ENCODE data around the gene FBXO10.
"Not testable (repeated sequence)": the region's sequence is repeated elsewhere in the genome, so short reads cannot be mapped to it uniquely, and the experiment has no call there.

Gene FBXO10

DNA sequence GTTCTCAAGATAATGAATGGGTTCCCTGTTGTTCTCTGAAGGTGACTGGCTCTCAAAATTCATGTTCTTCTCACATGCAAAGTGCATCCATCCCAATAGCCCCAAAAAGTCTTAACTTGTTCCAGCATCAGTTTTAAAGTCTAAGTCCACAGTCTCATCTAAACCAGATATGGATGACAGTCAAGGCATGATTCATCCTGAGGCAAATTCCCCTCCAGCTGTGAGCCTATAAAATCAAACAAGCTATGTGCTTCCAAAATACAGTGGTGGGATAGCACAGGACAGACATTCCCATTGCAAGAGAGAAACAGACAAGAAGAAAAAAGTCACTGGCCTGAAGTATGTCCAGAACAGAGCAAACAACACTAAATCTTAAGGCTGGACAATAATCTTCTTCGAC is 25.4 kb downstream of the FBXO10 start:
- peak; percentile 14 to 19 for DNase-seq (ENCODE audit: low read depth in 2 of 2)

DNA sequence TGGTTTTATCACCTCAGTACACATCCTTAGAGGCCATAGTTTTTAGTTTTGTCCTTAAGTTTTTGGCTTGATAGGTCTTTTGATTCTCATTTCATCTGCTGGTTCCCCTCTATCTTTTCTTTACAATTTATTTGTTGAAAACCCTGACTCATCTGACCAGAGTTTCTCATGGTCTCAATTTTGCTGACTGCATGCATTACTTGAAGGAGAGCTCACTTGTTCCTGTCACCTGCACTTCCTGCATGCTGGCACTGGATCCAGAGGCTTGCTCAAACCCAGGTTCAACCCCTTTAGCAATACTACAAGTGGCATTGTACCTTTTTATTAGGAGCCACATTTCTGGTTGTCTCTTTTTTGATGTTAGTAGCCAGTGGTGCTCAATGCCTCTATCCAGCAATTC is 26.7 kb downstream of the FBXO10 start:
- DNase-seq (ENCODE audit: low read depth in 2 of 2) = no peak

DNA sequence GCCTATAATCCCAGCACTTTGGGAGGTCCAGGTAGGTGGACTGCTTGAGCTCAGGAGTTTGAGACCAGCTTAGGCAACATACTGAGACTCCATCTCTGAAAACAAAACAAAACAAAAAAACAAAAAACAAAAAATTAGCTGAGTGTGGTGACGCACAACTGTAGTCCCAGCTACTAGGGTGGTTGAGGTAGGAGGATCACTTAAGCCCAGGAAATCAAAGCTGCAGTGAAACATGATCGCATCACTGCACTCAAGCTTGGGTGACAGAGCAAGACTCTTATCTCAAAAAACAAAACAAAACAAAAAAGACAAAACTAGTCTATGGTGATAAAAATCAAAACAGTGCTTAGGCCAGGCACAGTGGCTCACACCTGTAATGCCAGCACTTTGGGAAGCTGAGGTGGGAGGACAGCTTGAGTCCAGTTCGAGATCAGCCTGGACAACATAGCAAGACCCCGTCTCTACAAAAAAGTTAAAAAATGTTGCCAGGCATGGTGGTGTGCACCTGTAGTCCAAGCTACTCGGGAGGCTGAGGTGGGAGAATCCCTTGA is 28.8 kb downstream of the FBXO10 start:
- no peak for DNase-seq (ENCODE audit: low read depth in 2 of 2)

DNA sequence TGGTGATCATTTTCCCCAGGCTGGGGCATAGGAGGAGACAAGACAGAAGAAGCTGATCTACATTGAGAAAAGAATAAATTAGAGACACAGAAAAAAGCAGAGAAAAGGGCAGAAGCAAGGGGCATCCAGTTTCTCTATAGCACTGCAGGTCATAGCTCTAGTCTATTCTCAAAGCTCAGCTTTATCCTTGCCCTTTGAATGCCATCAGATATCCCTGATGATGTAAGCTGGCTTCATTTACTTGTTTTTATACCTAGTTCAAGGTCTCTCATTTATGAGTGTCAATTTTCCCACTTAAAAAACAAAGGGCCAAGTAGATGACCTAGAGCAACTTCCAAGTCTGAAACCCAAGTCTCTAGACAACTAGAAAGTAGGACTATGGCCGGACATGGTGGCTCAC is 32.7 kb downstream of the FBXO10 start:
- DNase-seq (ENCODE audit: low read depth in 2 of 2) = no peak

DNA sequence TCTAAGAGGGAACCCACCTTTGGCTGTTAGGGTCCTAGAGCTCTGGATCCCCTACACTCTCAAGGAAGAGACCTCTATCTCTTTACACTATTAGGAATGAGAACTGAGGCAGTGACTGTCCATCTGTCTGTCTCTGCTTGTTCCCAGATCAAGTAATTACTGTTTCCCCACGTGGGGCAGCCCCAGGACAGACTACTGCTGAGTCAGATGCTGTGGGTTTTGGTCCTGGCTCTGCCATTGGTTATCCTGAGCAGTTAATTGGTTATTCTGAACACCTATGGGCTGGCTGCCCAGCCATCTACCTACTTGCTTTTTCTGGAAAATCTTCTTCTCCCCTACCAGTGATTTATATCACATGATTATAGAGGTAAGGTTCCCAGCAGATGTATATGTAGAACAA is 33.3 kb downstream of the FBXO10 start:
- DNase-seq (ENCODE audit: low read depth in 2 of 2) = no peak

DNA sequence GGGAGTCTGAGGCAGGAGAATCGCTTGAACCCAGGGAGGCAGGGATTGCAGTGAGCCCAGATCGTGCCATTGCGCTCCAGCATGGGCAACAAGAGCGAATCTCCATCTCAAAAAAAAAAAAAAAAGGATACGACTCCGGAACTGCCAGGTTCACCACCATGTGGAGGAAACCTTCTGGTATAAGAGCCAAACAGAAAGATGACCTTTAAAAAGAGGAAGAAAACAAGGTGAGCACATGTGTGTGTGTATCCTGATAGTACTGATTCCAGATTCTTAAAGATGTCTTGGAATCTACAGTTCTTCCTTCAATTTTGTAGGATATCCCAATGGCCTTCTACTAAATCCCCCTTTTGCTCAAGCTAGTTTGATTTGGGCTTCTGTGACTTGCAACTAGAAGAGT is 33.7 kb downstream of the FBXO10 start:
- DNase-seq (ENCODE audit: low read depth in 2 of 2) = no peak

DNA sequence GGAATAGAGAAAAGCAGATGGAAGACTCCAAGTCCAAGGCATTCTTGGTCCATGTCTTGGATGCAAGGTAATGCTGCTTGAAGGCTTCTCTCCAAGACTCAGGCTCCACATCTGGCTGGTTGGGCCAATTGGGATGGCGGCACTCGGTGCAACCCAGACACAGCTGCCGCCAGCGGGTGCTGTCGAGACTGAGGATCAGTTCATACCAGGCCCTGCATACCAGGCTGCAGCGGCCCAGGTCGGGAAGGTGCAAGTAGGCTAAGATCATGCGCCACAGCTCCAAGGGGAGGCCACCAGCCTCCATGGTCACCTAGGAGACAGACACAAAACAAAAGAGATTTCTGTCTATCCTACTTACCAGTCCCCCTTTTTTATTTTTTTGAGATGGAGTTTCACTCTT is 34.7 kb downstream of the FBXO10 start:
- no peak for DNase-seq (ENCODE audit: low read depth in 2 of 2)

DNA sequence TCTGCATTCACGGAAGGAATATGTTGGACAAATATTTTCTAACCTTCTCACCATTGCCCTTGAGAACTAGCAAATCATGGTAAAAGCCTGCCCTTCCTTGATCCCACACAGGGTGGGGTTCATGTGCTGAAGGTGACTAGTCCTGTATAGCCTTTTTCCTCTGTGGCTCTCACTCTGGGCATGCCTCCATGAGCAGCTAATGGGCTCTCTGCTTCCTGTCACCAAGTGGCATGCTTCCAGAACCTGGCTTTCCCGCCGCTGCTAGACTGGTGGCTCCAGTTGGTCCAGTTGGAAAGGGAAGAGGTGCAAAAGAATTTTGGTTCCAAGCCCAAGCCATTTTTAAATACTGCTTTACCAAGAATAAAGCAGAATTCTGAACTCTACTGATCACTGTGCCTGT is 35.5 kb downstream of the FBXO10 start:
- no peak for DNase-seq (ENCODE audit: low read depth in 2 of 2)

DNA sequence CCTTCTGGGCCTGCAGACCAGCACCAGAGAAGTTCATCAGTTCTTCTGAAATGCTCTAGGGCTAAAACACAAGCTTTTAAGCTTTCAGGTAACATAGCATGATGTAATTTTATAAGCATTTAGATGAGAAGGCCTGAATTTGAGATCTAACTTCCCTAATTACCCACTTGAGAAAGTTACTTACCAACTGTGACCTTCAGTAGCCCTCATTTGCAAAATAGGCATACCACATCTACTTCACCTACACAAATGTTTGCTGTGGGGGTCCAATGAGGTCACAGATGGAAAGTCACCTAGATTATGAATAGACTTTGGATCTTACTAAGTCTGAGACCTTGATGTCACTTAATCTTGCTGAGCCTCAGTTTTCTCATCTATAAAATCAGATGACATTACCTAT is 36.5 kb downstream of the FBXO10 start:
- DNase-seq (ENCODE audit: low read depth in 2 of 2) = no peak

DNA sequence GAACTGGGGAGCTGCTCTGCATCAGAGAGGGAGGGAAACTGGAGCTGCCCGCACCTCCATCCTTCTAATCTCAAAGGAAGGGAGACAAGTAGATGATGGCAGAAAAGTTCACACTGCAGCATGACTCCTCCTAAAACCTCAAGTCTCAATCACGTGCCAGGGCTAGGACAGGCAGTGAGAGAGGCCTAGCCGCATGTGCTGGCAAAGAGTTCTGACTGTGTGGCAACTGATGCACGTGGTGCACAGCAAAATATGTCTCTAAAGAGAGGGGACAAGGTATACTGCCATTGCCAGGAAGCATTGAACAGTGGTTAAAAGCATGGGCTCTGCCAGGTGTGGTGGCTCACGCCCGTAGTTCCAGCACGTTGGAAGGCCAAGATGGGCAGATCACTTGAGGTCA is 38.1 kb downstream of the FBXO10 start:
- no peak for DNase-seq (ENCODE audit: low read depth in 2 of 2)

DNA sequence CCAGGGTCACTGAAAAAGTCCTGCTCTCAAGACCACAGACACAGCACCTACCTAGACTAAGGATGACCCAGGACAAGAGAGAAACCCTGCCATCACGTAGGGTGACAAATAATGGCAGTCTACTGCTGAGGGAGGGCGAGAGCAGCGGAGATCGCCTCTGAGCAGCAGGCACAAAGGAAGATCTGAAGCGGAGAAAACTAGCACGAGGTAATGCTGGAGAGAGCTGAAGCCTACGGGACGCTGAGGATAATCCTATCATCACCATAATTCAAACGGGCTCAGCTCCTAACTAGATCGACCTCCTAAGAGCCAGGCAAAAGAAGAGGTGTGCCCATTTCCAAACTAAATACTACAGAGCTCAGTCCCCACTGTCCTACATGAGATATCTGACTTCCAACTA is 41.3 kb downstream of the FBXO10 start:
- DNase-seq (ENCODE audit: low read depth in 2 of 2) = no peak

DNA sequence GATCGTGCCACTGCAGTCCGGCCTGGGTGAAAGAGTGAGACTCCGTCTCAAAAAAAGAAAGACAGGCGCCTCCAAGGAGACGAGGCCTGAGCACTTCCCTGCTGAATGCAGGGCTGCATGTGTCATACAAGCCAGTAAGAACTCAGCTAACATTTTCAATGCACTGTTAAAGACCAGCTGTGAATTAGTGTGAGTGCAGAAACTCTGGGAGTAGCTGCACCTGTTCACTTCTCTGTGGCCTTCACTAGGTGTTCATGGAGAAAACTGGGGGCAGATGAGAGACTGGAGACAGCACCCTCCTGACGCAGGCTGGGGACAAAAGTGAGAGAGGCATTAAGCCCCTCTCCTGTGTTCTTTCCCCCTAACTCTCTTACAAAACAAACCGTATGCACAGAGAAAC is 41.8 kb downstream of the FBXO10 start:
- DNase-seq (ENCODE audit: low read depth in 2 of 2) = no peak

DNA sequence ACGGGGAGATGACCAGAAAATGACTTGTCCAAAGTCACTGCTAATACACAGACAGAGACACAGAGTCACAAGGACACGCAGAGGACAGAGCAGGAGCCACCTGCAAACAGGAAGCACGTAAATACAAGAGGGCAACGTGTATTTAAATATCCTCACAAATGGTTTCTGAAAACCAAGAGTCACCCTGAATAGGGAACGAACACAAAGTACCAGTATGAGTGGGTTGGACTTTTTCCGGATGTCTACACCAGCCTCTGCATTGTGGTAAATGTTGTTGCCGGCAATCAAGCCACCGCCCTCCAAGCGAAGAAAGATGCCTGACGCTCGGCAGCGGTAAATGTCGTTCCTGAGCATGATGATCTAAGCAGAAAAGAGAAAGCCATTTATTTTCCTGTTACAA is 44.5 kb downstream of the FBXO10 start:
- DNase-seq (ENCODE audit: low read depth in 2 of 2) = no peak

DNA sequence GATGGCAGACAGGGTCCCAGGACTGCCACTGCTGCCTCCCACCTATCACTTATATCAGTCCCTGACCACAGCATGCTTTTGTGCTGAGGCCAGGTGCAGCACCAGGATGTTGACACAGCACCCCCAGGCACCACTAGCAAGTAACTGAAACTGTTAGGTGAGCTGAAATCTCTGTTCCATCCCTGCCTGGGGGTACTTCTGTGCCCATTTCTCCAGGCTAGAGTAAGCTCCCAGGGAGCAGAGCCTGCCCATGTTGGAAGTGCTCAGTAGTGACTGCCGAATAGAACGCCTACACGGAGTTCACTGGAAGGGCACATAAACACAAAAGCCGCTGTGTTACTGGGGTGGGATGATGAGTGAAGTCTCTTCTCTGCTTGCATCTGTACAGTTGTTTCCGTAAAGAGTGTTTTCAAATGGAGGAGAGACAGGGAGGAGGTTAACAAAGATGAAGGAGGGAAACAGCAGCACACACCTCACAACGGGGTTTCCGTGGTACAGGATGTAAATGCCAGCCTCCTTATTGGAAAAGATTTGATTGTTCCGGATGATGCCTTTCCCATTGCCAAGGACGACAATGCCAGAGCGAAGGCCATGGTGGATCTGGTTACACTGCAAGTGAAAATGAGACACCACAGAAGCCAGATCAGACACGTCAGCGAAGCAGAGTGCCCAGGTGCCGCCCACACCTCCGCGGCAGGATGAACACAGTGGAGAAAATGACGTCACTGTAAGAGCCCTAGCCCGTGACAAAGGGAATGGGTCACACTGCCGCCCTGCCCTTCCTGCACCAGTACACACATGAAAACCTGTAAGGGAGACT is 47.3 kb downstream of the FBXO10 start:
- no peak for DNase-seq (ENCODE audit: low read depth in 2 of 2)

DNA sequence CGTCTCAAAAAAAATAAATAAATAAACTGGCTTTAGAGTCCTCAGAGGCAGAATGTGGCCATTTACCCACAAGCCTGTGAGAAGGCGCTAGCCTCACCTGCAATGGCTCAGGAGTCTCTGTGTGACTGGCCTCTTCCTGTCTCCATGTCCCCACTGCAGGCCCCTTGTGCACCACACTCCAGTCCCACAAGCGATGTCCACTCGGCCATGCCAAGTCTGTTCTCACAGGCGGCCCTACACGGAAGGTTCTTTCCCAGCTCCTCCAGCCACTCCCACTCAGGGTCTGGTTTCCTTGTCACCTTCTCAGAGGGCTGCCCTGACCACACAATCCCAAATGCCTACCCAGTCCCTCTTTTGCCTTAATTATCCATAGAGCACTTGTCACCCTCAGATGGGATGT is 52.3 kb downstream of the FBXO10 start:
- DNase-seq (ENCODE audit: low read depth in 2 of 2) = no peak

DNA sequence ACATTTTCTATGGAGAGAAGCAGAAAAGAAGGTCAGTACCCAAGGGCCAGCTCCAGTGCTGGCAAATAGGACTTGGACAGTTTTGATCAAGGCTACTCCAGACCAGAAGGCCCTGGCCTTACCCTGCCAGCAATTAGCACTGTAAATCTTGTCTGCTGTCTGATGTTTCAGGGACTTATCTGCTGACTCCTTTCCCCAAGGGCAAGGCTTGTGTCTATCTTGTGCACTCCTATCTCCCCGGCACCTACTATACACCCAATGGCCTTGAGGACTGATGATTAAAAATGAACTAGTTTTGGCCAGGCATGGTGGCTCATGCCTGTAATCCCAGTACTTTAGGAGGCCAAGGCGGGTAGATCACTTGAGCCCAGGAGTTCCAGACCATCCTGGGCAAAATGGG is 53.2 kb downstream of the FBXO10 start:
- DNase-seq (ENCODE audit: low read depth in 2 of 2) = no peak

DNA sequence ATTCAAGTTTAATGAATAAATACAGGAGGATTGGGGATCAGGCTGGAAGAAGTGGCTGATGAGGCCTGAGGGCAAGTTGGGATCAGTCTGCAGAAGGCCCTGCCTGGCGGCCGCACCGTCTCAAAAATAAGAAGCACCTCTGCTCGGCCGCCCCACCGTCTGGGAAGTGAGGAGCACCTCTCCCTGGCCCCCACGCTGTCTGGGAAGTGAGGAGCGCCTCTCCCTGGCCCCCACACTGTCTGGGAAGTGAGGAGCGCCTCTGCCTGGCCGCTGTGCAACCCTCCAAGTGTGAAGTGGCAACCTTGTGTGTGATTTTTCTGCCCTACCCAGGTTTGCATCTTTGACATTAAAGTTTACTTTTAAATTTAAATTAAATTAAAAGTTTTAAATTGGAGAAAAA is 55.1 kb downstream of the FBXO10 start:
- DNase-seq (ENCODE audit: low read depth in 2 of 2) = no peak

DNA sequence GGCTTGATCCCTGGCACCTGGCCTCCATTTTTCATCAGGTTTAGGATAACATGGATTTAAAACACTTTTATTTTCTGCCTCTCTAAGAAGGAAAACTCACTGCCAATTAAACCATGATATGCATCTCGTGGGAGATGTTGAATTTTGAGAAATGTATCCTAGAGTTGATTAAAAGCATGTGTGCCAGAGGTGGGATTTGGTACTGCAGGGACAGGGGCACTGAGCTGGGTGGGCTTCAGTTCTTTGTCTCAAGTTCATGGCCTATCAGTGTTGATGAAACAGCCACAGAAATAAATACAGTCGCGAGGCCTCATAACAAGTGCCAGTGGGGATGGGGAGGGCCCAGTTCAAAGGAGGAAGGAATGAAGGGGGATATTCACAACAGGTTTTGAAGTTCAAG is 55.5 kb downstream of the FBXO10 start:
- DNase-seq (ENCODE audit: low read depth in 2 of 2) = no peak

DNA sequence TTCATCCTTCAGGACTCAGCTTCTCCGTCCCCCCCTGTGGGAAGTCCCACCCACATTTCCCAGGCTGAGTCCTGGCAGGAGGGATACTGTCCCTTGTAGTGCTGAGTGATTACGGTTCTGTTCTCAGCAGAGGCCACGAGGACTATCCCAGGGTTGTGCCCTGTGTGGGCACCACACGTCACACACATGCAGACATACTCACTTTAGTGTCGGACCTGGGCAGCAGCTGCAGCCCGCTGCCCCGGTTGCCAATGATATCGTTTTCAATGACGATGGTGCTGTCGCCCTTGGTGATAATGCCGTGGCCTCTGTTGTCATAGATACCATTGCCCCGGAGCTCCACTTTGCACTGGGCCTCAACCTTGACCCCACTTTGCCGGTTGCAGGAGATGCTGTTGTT is 58.3 kb downstream of the FBXO10 start:
- DNase-seq (ENCODE audit: low read depth in 2 of 2) = no peak

DNA sequence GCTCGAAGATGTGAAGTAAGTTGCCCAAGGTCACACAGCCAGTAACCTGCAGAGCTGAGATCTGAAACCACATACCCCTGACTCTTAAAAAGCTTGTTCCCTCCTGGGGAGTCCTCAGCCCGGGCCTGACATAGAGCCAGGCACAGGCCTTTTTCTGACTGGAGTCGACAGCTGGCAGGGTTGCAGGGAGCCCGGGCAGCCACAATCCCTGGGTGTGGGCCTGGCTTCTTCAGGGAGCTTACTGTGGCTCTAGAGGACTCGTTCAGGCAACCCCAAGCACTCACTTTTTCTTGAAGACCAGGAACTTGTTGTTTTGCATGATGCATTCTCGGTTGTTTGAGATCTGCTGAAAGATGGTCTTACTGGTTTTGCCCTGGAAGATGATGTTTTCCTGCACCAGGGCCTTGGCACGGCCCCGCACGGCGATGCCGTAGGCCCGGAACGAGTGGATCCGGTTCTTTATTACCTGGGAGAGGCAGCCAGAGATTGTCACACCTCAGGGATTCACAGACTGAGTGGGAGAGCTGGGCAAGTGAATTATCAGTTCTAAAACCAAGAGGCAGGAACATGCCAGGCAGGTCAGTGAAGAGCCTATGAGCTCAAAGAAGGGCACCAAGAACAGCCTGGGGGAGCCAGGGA is 60.4 kb downstream of the FBXO10 start:
- no peak for DNase-seq (ENCODE audit: low read depth in 2 of 2)

DNA sequence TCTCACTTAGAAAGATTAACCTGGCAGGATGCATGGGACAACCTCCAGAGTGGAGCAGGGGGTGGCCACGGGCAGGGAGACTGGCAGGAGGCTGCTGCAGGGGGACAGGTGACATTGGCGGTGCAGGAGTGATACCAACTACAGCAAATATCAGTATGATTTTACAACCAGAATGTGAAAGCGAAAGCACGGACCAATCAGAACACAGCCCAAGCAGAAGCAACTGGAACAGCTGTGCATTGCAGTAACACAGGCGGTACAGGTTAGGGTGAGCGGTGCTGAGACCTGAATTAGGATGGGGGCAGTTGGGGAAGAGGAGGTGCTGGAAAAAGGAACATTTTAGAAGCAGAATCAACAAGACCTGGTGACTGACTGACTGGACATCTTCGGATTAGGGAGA is 61.2 kb downstream of the FBXO10 start:
- DNase-seq (ENCODE audit: low read depth in 2 of 2) = no peak

DNA sequence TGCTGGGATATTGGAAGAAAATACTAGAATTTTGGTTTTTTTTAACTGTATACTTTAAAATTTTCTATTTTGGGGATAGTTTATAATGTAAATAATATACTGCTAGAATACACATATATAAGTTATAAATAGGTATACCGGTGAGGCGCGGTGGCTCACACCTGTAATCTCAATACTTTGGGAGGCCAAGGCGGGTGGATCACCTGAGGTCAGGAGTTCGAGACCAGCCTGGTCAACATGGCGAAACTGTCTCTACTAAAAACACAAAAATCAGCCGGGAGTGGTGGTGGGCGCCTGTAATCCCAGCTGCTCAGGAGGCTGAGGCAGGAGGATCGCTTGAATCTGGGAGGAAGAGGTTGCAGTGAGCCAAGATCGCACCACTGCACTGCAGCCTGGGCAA is 61.8 kb downstream of the FBXO10 start:
- DNase-seq (ENCODE audit: low read depth in 2 of 2) = not testable (repeated sequence)

DNA sequence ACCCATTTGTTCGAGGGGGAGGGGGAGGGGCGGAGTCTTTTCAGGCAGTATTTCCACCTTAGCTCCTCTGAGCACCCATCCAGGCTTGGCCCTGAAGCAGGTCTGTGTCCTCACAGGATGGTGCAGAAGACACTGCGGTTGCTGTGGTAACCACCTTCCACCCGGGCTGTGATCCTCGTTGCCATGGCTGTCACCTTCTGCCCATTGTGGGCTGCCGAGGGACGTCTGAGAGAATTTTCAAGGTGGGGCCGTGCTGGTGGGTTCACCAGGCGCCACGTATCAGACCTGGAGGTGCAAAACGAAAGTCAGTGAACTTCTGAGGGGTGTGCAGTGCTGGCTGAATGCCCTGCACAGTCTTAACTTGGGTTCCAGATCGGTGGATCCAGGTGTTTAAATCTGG is 63.7 kb downstream of the FBXO10 start:
- no peak for DNase-seq (ENCODE audit: low read depth in 2 of 2)
